Trophoblast cell (in vitro differentiated cells and primary cell): Measurements from ENCODE around the gene NPDC1.

Source experiments
- DNase-seq, 2 donors: peaks; one replicate each; pipeline ENCODE4 v3.0.0-alpha.2; 2016
- H2AFZ ChIP-seq: 2 replicates; pipeline ENCODE4 v1.6.1; 2013; ENCODE audit warnings: low read length, moderate library complexity, mild to moderate bottlenecking; ENCODE audit not compliant: insufficient read depth, poor library complexity
- H2AK5ac ChIP-seq: 2 replicates; pipeline ENCODE4 v1.6.1; 2013; ENCODE audit warnings: mild to moderate bottlenecking, low read length
- H2BK120ac ChIP-seq: 2 replicates; pipeline ENCODE4 v1.6.1; 2013; ENCODE audit warnings: low read length, mild to moderate bottlenecking, moderate library complexity; ENCODE audit not compliant: insufficient read depth, poor library complexity
- H2BK12ac ChIP-seq: 2 replicates; pipeline ENCODE4 v1.6.1; 2013; ENCODE audit warnings: mild to moderate bottlenecking, low read length, moderate library complexity
- H2BK5ac ChIP-seq: 2 replicates; pipeline ENCODE4 v1.6.1; 2013; ENCODE audit warnings: low read length, low read depth, moderate library complexity, mild to moderate bottlenecking; ENCODE audit not compliant: poor library complexity
- H3K14ac ChIP-seq: 2 replicates; pipeline ENCODE4 v1.6.1; 2013; ENCODE audit warnings: mild to moderate bottlenecking, low read length
- H3K18ac ChIP-seq: 2 replicates; pipeline ENCODE4 v1.6.1; 2013; ENCODE audit warnings: mild to moderate bottlenecking, low read length
- H3K23ac ChIP-seq: 2 replicates; pipeline ENCODE4 v1.6.1; 2013; ENCODE audit warnings: low read length
- H3K27ac ChIP-seq: 2 replicates; pipeline ENCODE4 v1.5.1; 2013; ENCODE audit warnings: low read depth, mild to moderate bottlenecking, inconsistent platforms, low read length, moderate library complexity
- H3K27me3 ChIP-seq: 2 replicates; pipeline ENCODE4 v1.6.1; 2013; ENCODE audit warnings: inconsistent platforms, mild to moderate bottlenecking, low read length, moderate library complexity; ENCODE audit not compliant: insufficient read depth
- H3K36me3 ChIP-seq, 2 experiments: 1 replicate in 1 of 2; 2 replicates in 1 of 2; pipeline ENCODE4 v1.6.1; 2013; ENCODE audit warnings: low read length in 2 of 2, mild to moderate bottlenecking in 2 of 2, moderate library complexity in 1 of 2; ENCODE audit not compliant: insufficient read depth in 2 of 2, control insufficient read depth in 1 of 2
- H3K4ac ChIP-seq: 2 replicates; pipeline ENCODE4 v1.6.1; 2013; ENCODE audit warnings: low read depth, mild to moderate bottlenecking, low read length, moderate library complexity
- H3K4me1 ChIP-seq, 2 experiments: 1 replicate in 1 of 2; 2 replicates in 1 of 2; pipeline ENCODE4 v1.6.1; 2013; ENCODE audit warnings: low read length in 2 of 2, mild to moderate bottlenecking in 2 of 2, moderate library complexity in 1 of 2; ENCODE audit not compliant: insufficient read depth in 2 of 2, control insufficient read depth in 1 of 2
- H3K4me2 ChIP-seq: 2 replicates; pipeline ENCODE4 v1.6.1; 2013; ENCODE audit warnings: inconsistent platforms, mild to moderate bottlenecking, low read length, moderate library complexity
- H3K4me3 ChIP-seq: 2 replicates; pipeline ENCODE4 v1.5.1; 2013; ENCODE audit warnings: mild to moderate bottlenecking, low read depth, low read length, inconsistent platforms
- H3K79me1 ChIP-seq: one replicate; pipeline ENCODE4 v1.6.1; 2013; ENCODE audit warnings: low read length
- H3K79me2 ChIP-seq: 2 replicates; pipeline ENCODE4 v1.6.1; 2013; ENCODE audit warnings: low read length, mild to moderate bottlenecking; ENCODE audit not compliant: control insufficient read depth, insufficient read depth, poor library complexity
- H3K9ac ChIP-seq: 2 replicates; pipeline ENCODE4 v1.6.1; 2013; ENCODE audit warnings: mild to moderate bottlenecking, low read length
- H3K9me3 ChIP-seq: 2 replicates; pipeline ENCODE4 v1.6.1; 2013; ENCODE audit warnings: low read depth, mild to moderate bottlenecking, control low read depth, inconsistent platforms, low read length; ENCODE audit not compliant: insufficient read depth
- H4K12ac ChIP-seq: 2 replicates; pipeline ENCODE4 v1.6.1; 2013; ENCODE audit warnings: low read depth, mild to moderate bottlenecking, low read length, moderate library complexity
- H4K8ac ChIP-seq: 2 replicates; pipeline ENCODE4 v1.6.1; 2013; ENCODE audit warnings: low read depth, mild to moderate bottlenecking, low read length, moderate library complexity
- H4K91ac ChIP-seq: one replicate; pipeline ENCODE4 v1.6.1; 2013; ENCODE audit warnings: low read depth, mild to moderate bottlenecking, low read length, moderate library complexity
- WGBS: extraction: QIAGEN DNeasy Blood & Tissue Kit; methylation state at CpG from one replicate; pipeline ENCODE4 v1.1.7; 2013; ENCODE audit warnings: missing lambda C conversion rate; ENCODE audit not compliant: insufficient read length, insufficient coverage; ENCODE audit errors: extremely low coverage; 5-methylcytosine and 5-hydroxymethylcytosine counted together

NPDC1 gene

GRCh38 chr9:137009938-137010732 lies 35.8 kb downstream of the NPDC1 start:
- DNase-seq, result no peak
- Histone ChIP-seq H3K9me3 (peaks cover 11% of the 10 kb centered on the region), H3K18ac (no peak overlapping the region), H3K4me2 (no peak overlapping the region), H3K79me2 (no peaks in the 10 kb centered on the region), H3K27me3 (no peaks in the 10 kb centered on the region), H3K4me1 (no peaks in the 10 kb centered on the region), H2AFZ (no peak overlapping the region), H3K27ac (no peak overlapping the region), H3K9ac (no peak overlapping the region), H2BK12ac (no peak overlapping the region), H3K23ac (no peak overlapping the region), H2BK5ac (no peak overlapping the region), H3K4me3 (no peak overlapping the region), H2AK5ac (no peak overlapping the region), H3K4ac (no peak overlapping the region), H3K79me1 (no peaks in the 10 kb centered on the region), H4K91ac (no peak overlapping the region), H4K12ac (no peak overlapping the region), H3K36me3 (no peaks in the 10 kb centered on the region), H2BK120ac (no peak overlapping the region), H4K8ac (no peak overlapping the region), H3K14ac (no peak overlapping the region)
- WGBS, result no CpG with 5 or more reads among the region's 49 CpGs

DNA sequence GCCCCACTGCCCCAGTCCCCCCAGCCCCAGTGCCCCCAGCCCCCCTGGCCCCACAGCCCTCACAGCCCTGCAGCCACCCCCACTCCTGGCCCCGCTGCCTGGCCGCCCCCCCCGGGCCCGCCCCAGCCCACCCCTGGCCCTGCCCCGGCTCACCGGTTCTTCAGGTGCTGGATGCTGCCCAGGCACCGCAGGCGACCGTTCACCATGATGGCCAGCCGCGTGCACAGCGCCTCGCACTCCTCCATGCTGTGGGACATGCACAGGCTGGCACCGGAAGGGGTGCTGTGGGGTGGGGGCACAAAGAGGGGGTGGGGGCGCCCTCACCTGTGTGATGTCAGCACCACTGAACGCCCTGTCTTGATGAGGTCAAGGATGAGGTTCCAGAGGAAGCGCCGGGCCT lies 36.8 kb downstream of the NPDC1 start:
- Histone ChIP-seq H2AK5ac (no peak overlapping the region), H2BK120ac (no peak overlapping the region), H3K4me1 (no peaks in the 10 kb centered on the region), H3K4me3 (no peak overlapping the region), H4K12ac (no peak overlapping the region), H3K27ac (no peak overlapping the region), H3K36me3 (no peaks in the 10 kb centered on the region), H3K18ac (no peak overlapping the region), H3K79me1 (no peaks in the 10 kb centered on the region), H3K9me3 (peaks cover 8% of the 10 kb centered on the region), H3K4ac (no peak overlapping the region), H3K23ac (no peak overlapping the region), H3K9ac (no peak overlapping the region), H3K27me3 (no peaks in the 10 kb centered on the region), H4K91ac (no peak overlapping the region), H4K8ac (no peak overlapping the region), H3K79me2 (no peaks in the 10 kb centered on the region), H2BK5ac (no peak overlapping the region), H2BK12ac (no peak overlapping the region), H3K14ac (no peak overlapping the region), H3K4me2 (no peak overlapping the region), H2AFZ (no peak overlapping the region)
- DNase-seq, result no peak
- no CpG with 5 or more reads among the region's 18 CpGs for WGBS

GRCh38 chr9:137008312-137008711 lies 37.7 kb downstream of the NPDC1 start:
- Histone ChIP-seq H3K36me3 (no peaks in the 10 kb centered on the region), H4K8ac (no peak overlapping the region), H2BK120ac (no peak overlapping the region), H3K79me2 (no peaks in the 10 kb centered on the region), H3K4ac (no peak overlapping the region), H3K27ac (no peak overlapping the region), H2BK12ac (no peak overlapping the region), H3K4me3 (no peak overlapping the region), H3K27me3 (no peaks in the 10 kb centered on the region), H2AK5ac (no peak overlapping the region), H3K9me3 (peaks cover 7% of the 10 kb centered on the region), H2AFZ (no peak overlapping the region), H4K91ac (no peak overlapping the region), H4K12ac (no peak overlapping the region), H3K4me2 (no peak overlapping the region), H3K23ac (no peak overlapping the region), H2BK5ac (no peak overlapping the region), H3K9ac (no peak overlapping the region), H3K18ac (no peak overlapping the region), H3K79me1 (no peaks in the 10 kb centered on the region), H3K14ac (no peak overlapping the region), H3K4me1 (no peaks in the 10 kb centered on the region)
- no CpG with 5 or more reads among the region's 22 CpGs for WGBS
- no peak for DNase-seq

GRCh38 chr9:137007816-137008270 lies 38.1 kb downstream of the NPDC1 start:
- Histone ChIP-seq H3K36me3 (no peaks in the 10 kb centered on the region), H3K14ac (no peak overlapping the region), H3K23ac (no peak overlapping the region), H3K27me3 (no peaks in the 10 kb centered on the region), H2BK12ac (no peak overlapping the region), H2BK5ac (no peak overlapping the region), H2BK120ac (no peak overlapping the region), H3K4ac (no peak overlapping the region), H3K9me3 (peaks cover 7% of the 10 kb centered on the region), H2AFZ (no peak overlapping the region), H3K79me1 (no peaks in the 10 kb centered on the region), H3K4me1 (no peaks in the 10 kb centered on the region), H3K4me2 (no peak overlapping the region), H3K79me2 (no peaks in the 10 kb centered on the region), H4K8ac (no peak overlapping the region), H4K12ac (no peak overlapping the region), H2AK5ac (no peak overlapping the region), H4K91ac (no peak overlapping the region), H3K4me3 (no peak overlapping the region), H3K27ac (no peak overlapping the region), H3K9ac (no peak overlapping the region), H3K18ac (no peak overlapping the region)
- DNase-seq, result no peak
- no CpG with 5 or more reads among the region's 13 CpGs for WGBS
